SK-N-MC (cell line): ENCODE results near the gene KRTAP5-1.
"Not testable (repeated sequence)": the region's sequence is repeated elsewhere in the genome, so short reads cannot be mapped to it uniquely, and the experiment has no call there.

Source experiments
- DNase-seq: peaks from one replicate; pipeline ENCODE4 v3.0.0-alpha.2; 2011; ENCODE audit warnings: low read depth, low spot score
- H3K27ac ChIP-seq: fragments of 200-600 bp; sonication (generic); 2 replicates; pipeline ENCODE4 v1.5.1; 2016; ENCODE audit warnings: mixed run types
- H3K36me3 ChIP-seq: fragments of 200-600 bp; sonication (generic); 2 replicates; pipeline ENCODE4 v1.6.1; 2017; ENCODE audit warnings: antibody characterized with exemption, low read length, mixed read lengths; ENCODE audit not compliant: insufficient read depth
- H3K4me3 ChIP-seq: fragments of 200-600 bp; sonication (generic); 2 replicates; pipeline ENCODE4 v1.5.1; 2016
- H3K9ac ChIP-seq: fragments of 200-600 bp; sonication (generic); 2 replicates; pipeline ENCODE4 v1.8.0; 2017; ENCODE audit warnings: mixed run types, mixed read lengths; ENCODE audit not compliant: insufficient read length
- H3K9me3 ChIP-seq: fragments of 200-600 bp; sonication (generic); 2 replicates; pipeline ENCODE4 v1.6.1; 2017; ENCODE audit warnings: low read depth, mild to moderate bottlenecking, antibody characterized with exemption, low read length, moderate library complexity, mixed read lengths
- EZH2 ChIP-seq: fragments of 200-600 bp; sonication (generic); IDR thresholded peaks from one replicate; pipeline ENCODE4 v1.6.1; 2017; ENCODE audit warnings: antibody characterized with exemption
- FOXP2 ChIP-seq: optimal IDR thresholded peaks from 2 replicates; pipeline ENCODE3; 2011; ENCODE audit warnings: mild to moderate bottlenecking, moderate library complexity; ENCODE audit not compliant: insufficient read depth; ENCODE audit errors: extremely low read length, control extremely low read depth
- POLR2AphosphoS5 ChIP-seq: IDR thresholded peaks from 2 replicates; pipeline ENCODE4 v1.6.1; 2012; ENCODE audit warnings: mild to moderate bottlenecking, low read depth, low read length, borderline replicate concordance

KRTAP5-1 gene

GRCh38 chr11:1592628-1593027 is 7.5 kb upstream of the KRTAP5-1 start:
- Histone ChIP-seq H3K4me3 (no peak overlapping the region), H3K27ac (no peak overlapping the region), H3K9me3 (no peaks in the 10 kb centered on the region), H3K9ac (no peak overlapping the region), H3K36me3 (no peaks in the 10 kb centered on the region)
- no peak for TF ChIP-seq POLR2AphosphoS5
- no peak for TF ChIP-seq EZH2
- no peak for TF ChIP-seq FOXP2
- DNase-seq = no peak

DNA sequence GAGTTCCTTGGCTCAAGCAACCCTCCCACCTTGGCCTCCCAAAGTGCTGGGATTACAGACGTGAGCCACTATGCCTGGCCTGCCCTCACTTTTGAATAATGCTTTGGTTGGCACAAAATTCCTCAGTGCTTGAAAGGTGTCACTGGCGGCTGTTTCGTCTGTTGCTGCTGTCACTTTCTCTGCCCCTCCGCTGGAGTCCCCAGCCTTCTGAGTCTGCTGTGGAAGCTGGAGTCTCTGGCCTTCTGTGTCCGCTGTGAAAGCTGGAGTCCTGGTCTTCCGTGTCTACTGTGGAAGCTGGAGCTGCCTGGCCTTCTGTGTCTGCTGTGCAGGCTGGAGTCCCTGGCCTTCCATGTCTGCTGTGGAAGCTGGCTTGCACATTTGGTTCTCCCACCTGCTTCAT is 4.9 kb upstream of the KRTAP5-1 start:
- TF ChIP-seq POLR2AphosphoS5 (no peak), FOXP2 (no peak), EZH2 (no peak)
- DNase-seq = no peak
- no peak overlapping the region for H3K27ac ChIP-seq
- no peaks in the 10 kb centered on the region for H3K36me3 ChIP-seq
- H3K9ac ChIP-seq = no peak overlapping the region
- H3K4me3 ChIP-seq = no peak overlapping the region
- no peaks in the 10 kb centered on the region for H3K9me3 ChIP-seq

GRCh38 chr11:1589191-1589963 is 4.3 kb upstream of the KRTAP5-1 start:
- H3K36me3 ChIP-seq, H3K27ac ChIP-seq, H3K4me3 ChIP-seq, DNase-seq, H3K9me3 ChIP-seq, H3K9ac ChIP-seq: not testable (repeated sequence)

- Histone ChIP-seq H3K27ac (no peak overlapping the region), H3K9me3 (no peaks in the 10 kb centered on the region), H3K4me3 (no peak overlapping the region), H3K36me3 (no peaks in the 10 kb centered on the region), H3K9ac (no peak overlapping the region)
- no peak for DNase-seq
- no peak for TF ChIP-seq FOXP2
- TF ChIP-seq EZH2 = no peak
- no peak for TF ChIP-seq POLR2AphosphoS5
Observed at GRCh38 chr11:1586699-1587098, 1.6 kb upstream of the KRTAP5-1 start.

- not testable (repeated sequence) for H3K36me3 ChIP-seq, H3K4me3 ChIP-seq, H3K27ac ChIP-seq, H3K9ac ChIP-seq, H3K9me3 ChIP-seq, DNase-seq
Observed at GRCh38 chr11:1582909-1583308, 2.2 kb downstream of the KRTAP5-1 start.

DNA sequence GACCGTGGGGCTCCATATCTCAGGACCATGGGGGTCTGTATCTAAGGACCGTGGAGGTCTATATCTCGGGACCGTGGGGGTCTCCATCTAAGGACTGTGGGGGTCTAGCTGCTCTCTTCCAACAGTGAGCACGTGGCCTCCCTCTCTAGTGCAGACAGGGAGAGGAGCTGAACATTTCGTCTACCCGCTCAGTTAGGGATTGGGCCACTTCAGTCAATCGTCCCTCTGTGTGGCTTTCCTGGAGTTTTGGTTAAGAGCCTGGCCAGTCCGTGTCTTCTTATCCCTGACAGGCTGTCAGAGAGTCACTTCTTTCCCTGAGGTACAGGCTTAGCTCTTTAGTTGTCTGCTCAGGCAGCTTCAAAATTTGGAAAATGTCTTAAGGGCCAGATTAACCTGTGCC is 3.1 kb downstream of the KRTAP5-1 start:
- Histone ChIP-seq H3K4me3 (no peak overlapping the region), H3K9ac (no peak overlapping the region), H3K36me3 (no peaks in the 10 kb centered on the region), H3K27ac (no peak overlapping the region), H3K9me3 (no peaks in the 10 kb centered on the region)
- DNase-seq = no peak
- TF ChIP-seq POLR2AphosphoS5 (no peak), EZH2 (no peak), FOXP2 (no peak)

DNA sequence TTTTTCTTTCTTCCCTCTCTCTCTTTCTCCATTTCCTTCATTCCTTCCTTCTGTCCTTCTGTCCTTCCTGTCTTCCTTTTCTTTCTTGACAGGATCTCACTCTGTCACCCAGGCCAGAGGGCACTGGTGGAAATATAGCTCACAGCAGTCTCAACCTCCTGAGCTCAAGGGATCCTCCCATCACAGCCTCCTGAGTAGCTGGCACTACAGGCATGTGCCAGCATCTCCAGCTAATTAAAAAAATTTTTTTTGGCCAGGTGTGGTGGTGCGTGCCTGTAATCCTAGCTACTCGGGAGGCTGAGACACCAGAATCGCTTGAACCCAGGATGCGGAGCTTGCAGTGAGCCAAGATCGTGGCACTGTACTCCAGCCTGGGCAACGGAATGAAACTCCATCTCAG is 8.3 kb downstream of the KRTAP5-1 start:
- no peak overlapping the region for H3K27ac ChIP-seq
- H3K36me3 ChIP-seq = no peaks in the 10 kb centered on the region
- TF ChIP-seq POLR2AphosphoS5 (no peak), EZH2 (no peak), FOXP2 (no peak)
- no peaks in the 10 kb centered on the region for H3K9me3 ChIP-seq
- no peak overlapping the region for H3K4me3 ChIP-seq
- DNase-seq = no peak
- no peak overlapping the region for H3K9ac ChIP-seq

DNA sequence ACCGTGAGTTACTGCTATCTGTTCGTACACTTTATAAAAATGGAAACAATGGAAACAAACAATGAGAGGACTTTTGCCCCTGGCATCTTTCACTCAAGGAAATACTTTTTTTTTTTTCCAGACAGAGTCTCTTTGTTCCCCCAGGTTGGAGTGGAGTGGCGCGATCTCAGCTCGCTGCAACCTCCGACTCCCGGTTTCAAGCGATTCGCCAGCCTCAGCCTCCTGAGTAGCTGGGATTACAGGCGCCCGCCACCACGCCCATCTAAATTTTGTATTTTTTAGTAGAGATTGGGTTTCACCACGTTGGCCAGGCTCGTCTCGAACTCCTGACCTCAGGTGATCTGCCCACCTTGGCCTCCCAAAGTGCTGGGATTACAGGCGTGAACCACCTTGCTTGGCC is 9.3 kb downstream of the KRTAP5-1 start:
- H3K9me3 ChIP-seq, DNase-seq, H3K36me3 ChIP-seq, H3K9ac ChIP-seq, H3K4me3 ChIP-seq, H3K27ac ChIP-seq: not testable (repeated sequence)

DNA sequence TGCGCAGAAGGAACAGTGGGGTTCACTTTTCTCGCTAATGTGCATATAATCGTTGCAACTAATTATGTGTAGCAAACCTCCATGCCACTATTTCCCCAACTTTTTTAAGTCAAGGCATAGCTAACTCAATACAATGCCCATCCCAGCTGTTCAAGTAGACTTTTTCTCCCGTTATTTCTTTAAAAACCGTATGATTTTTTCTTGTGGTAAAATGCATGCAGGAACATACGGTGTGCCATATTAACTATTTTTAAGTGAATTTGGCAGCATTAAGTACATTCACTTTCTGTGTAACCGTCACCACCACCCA is 10.2 kb downstream of the KRTAP5-1 start:
- TF ChIP-seq POLR2AphosphoS5 (no peak), EZH2 (no peak), FOXP2 (no peak)
- DNase-seq = no peak
- Histone ChIP-seq H3K36me3 (no peaks in the 10 kb centered on the region), H3K4me3 (no peak overlapping the region), H3K9ac (no peak overlapping the region), H3K9me3 (no peaks in the 10 kb centered on the region), H3K27ac (no peak overlapping the region)
